ENCODE measurements around the gene PPP1R14D.
"Not testable (repeated sequence)": the region's sequence is repeated elsewhere in the genome, so short reads cannot be mapped to it uniquely, and the experiment has no call there.

The PPP1R14D gene, protein sequence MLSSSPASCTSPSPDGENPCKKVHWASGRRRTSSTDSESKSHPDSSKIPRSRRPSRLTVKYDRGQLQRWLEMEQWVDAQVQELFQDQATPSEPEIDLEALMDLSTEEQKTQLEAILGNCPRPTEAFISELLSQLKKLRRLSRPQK

GRCh38 chr15:40828447-40829036, at the start of gene PPP1R14D:
Gene PPP1R14D, minus strand, starts transcription at chr15:40828708. Its CDS starts 67 bp downstream, at chr15:40828641.
- FAIRE-seq, result no peak

GRCh38 chr15:40877694-40878093, 49.2 kb upstream of the PPP1R14D start:
- no peak for FAIRE-seq

GRCh38 chr15:40875991-40876730, 47.7 kb upstream of the PPP1R14D start:
- FAIRE-seq, result no peak

GRCh38 chr15:40873694-40874561, 45.4 kb upstream of the PPP1R14D start, which contains the start of gene RHOV:
Gene RHOV, minus strand, starts transcription at chr15:40874234. Its CDS starts 95 bp downstream, at chr15:40874139.
- FAIRE-seq, result no peak

DNA sequence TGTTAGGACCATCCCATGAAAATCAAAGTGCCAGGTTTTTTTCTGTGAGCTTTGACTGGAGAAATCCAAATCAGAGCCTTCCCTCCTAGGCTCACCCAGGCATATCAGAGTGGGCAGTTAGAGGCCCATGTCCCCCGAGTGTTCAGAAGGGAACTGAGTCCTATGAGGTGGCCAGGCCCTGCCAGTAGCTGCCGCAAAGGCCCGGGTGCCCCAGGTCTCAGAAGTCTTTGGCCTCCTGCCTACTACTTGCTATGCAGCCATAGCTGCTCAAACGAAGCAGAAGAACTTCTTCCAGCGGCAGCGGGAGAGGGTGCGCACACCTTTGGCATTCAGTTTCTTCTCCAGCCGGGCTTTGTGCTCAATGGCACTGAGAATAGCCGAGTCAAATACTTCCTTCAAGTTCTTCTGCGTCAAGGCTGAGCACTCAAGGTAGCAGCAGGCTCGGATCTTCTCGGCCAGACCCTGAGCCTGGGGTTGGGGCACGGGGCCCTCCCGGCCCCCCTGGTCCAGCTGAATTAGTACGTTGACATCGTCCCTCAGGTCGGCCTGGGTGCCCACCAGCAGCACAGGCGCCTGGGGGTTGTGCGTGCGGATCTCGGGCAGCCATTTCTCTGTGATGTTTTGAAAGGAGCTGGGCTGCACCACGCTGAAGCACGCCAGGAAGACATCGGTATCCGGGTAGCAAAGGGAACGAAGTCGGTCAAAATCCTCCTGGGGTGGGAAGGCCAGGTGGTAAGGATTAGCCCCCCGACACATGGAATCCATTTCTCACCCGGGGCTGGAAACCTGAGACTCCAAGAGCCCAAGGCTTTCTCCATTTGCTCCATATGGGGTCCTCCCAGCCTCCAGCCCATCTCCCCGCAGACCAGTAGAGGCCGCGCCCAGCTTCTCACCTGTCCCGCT, 44.5 kb upstream of the PPP1R14D start:
- no peak for FAIRE-seq

- no peak for FAIRE-seq
These were observed 43.5 kb upstream of the PPP1R14D start for GRCh38 chr15:40871749-40872617.

DNA sequence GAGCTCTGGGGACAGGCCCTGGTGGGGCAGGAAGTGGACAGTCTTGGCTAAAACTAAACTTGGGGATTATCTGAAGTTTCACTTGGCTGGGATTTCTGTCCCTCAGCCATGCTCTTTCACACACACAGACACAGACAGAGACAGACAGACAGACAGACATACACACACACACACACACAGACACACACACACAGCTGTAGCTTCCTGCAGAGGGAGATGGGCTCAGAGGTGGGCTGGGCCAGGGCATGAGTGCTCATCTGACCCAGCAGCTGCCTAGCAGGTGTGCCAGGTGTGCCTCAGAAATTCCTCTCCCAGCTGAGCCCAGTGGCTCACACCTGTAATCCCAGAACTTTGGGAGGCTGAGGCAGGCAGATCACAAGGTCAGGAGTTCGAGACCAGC, 42.2 kb upstream of the PPP1R14D start:
- FAIRE-seq, result no peak

DNA sequence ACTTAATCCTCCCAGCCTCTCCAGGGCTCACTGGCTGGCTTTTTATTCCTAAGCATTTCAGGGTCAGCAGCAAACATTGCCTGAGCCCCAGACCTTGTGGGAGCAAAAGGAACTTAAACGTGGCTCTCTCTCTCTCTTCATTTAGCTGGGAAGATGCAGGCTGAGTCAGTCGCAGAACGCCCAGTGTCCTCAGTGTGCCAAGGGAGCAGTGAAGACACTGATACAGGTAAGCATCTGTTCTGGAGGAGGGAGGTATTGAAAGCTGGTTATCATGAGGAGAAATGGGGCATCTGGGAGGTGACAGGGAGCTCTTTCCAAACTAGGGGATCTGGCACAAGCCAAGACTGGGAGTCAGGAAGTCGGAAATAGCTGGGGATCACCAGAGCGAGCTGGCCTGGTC, 41.2 kb upstream of the PPP1R14D start:
- FAIRE-seq, result no peak

DNA sequence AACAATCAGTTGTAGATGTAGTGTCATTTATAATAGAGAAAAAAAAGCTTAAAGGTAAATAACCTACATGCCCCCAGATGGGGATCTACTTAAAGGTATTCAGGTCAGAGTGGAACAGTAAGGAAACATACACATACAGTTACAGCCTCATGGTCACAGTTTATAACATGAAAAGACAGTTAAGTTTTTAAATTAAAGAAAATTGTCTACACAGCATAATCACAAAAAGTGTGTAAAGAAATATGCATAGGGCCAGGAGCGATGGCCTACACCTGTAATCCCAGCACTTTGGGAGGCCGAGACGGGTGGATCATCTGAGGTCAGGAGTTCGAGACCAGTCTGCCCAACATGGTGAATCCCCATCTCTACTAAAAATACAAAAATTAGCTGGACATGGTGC, 38.7 kb upstream of the PPP1R14D start:
- FAIRE-seq, result no peak

DNA sequence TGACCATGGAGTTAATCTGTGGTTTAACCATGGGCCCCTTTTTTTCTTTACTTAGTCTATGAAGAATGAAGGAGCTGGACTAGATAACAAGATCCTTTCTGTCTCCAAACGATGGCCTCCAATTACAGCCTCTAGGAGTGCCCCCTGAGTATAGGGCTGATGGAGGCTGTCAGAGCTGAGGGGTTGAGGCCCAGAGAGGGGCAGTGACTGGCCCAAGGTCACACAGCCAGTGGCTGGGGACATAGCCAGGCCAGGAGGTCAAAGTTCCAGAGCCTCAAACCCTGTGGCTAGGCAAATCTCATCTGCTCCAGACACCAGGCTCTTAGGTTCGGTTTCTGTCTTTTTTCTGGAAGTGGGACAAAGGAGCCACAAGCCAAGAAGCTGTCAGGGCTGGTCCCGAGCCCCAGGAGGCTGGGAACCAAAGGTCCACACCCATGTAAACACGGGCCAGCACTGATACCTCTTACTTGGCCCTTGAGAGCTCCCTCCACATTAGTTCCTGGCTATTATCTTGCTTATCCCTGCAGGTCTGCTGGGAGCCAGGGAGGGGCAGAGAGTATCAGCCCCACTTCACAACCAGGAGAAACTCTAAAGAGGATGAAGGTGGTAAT, 35.3 kb upstream of the PPP1R14D start:
- FAIRE-seq, result no peak

DNA sequence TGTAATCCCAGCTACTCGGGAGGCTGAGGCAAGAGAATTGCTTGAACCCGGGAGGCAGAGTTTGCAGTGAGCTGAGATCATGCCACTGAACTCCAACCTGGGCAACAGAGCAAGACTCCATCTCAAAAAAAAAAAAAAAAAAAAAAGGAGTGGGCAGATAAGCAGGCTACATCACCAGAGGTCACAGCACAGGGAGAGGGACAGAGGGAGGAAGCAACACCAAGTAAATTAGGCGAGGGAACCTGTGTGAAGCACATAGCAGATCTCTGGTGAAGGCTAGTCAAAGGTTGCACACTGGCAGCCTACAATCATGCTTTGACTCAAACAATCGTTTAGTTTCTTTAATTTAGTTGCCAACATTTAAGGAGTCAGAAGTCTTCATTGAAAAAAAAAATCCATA, 32.6 kb upstream of the PPP1R14D start:
- not testable (repeated sequence) for FAIRE-seq

DNA sequence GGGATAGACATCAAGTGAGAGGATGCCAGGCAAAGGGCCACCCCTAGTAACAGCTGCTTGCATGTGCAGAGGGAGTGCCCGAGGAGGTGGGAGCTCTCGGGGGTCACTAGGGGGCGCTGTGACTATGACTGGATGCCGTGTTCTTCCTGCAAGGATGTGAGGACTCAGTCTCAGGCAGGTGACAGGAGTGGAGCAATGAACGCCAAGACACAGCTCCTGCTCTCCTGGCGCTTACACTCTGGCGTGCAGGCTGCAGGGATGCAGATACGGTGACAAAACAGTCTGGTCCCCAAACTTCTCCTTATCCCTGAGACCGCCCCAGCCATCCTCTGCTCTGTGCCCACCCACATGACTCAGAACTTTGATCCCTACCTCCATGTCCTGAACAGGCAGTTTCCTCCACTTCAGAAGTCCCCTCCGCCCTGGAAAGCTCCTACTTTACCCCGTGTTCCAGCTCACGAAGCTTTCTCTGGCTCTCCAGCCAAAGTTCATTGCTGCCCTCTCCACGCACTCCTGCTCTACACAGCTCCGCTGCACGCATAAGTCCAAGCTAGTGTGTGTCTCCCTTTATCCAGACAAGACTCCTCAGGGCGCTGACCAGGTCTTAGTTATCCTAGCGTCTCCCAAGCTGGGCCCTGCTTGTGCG, 30.8 kb upstream of the PPP1R14D start:
- no peak for FAIRE-seq

DNA sequence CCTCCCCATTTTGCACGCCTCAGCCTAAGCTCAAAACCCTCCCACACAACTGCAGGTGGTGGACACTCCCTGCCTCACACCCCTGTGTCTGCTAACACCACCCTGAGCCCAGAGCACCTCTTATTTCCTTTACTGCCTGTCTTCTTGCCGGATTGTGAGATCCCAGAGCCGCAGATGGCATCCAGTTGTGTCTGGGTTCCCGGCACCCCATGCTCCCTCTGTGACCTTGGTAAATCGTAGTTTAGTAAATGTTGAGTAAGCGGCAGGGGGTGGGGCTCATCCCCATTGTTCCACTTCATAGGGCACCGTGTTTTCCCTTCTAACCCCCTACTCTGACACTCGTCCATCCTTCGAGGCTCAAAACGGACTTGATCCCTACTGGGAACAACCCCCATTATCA, 30.2 kb upstream of the PPP1R14D start:
- no peak for FAIRE-seq

- FAIRE-seq, result no peak
These were observed 29.3 kb upstream of the PPP1R14D start for GRCh38 chr15:40857601-40858341.

GRCh38 chr15:40856746-40857145, 28.2 kb upstream of the PPP1R14D start:
- FAIRE-seq, result no peak

- FAIRE-seq, result no peak
These were observed 27.3 kb upstream of the PPP1R14D start for GRCh38 chr15:40855706-40856234.

DNA sequence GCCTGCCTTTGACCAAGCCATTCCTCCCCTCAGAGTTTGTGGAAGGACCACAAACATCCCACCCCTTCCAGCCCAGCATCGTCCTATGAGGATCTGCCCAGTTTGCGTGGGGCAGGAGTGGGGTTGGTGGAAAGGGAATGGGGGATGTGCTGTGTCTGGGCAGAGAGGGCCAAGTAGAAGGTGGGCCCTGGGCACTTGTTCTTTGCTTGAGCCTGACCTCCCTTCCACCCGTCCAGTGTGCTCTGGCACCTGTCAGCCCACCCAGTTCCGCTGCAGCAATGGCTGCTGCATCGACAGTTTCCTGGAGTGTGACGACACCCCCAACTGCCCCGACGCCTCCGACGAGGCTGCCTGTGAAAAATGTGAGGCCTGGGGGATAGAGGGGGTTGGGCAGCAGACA, 25.7 kb upstream of the PPP1R14D start:
- no peak for FAIRE-seq

DNA sequence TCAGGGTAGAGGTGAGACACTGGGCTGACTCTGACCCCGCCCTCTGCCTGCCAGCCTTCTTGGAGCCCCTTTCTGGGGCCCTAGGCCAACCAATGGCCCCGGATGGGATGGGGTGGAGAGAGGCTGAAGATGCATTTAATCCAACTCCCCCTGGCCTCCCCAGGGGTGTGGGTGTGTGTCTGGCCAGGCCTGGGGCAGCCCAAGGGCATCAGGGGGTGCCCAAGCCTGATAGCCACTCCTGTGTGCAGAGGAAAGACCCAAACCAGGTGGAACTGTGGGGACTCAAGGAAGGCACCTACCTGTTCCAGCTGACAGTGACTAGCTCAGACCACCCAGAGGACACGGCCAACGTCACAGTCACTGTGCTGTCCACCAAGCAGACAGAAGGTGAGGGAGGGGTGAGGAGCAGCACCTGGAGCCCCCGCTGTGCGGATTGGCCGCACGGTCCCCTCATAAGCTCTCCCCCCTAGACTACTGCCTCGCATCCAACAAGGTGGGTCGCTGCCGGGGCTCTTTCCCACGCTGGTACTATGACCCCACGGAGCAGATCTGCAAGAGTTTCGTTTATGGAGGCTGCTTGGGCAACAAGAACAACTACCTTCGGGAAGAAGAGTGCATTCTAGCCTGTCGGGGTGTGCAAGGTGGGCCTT, 24.9 kb upstream of the PPP1R14D start:
- no peak for FAIRE-seq

DNA sequence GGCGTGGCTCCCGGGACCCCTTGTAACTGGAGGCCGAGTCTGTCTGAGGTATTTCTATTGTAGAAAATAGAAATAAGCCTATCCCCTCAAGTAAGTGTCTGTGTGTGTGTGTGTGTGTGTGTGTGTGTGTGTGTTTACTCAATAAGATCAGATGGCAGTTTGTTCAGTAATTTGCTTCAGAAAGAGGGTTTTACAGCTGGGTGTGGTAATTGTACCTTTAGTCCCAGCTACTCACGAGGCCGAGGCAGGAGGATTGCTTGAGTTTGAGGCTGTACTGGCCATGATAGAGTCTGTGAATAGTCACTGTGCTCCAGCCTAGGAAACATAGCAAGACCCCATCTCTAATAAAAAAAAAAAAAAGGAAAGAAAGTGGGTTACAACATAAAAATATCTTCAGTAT, 24.0 kb upstream of the PPP1R14D start:
- FAIRE-seq, result no peak

All from A204.1 (cell line).